ENCODE results near the gene MEIOC. TPM values are rescaled to one million over a fixed set of nuclear protein-coding genes. Genes with fewer than 3 reads are reported as not detected.
"Not testable (repeated sequence)": the region's sequence is repeated elsewhere in the genome, so short reads cannot be mapped to it uniquely, and the experiment has no call there.

Gene MEIOC
- total RNA-seq, 1 experiment from 2014 or later, result 3.0 TPM

- H2BK5ac ChIP-seq (ENCODE audit: insufficient read length, low read length), result no peak overlapping the region
- H3T11ph ChIP-seq (ENCODE audit: low read length), result no peak overlapping the region
- no peak for DNase-seq
- H2BK120ac ChIP-seq (ENCODE audit: low read depth, low read length, poor library complexity, severe bottlenecking), result no peak overlapping the region
- no peak overlapping the region for H3K56ac ChIP-seq (ENCODE audit: insufficient read length, low read depth, low read length)
- peaks cover 5 to 9% of the 10 kb centered on the region in 2 experiments for H3K4me1 Mint-ChIP-seq
- H3K79me1 ChIP-seq (ENCODE audit: insufficient read depth, low read depth, low read length, poor library complexity, severe bottlenecking), result no peaks in the 10 kb centered on the region
- H4K91ac ChIP-seq (ENCODE audit: insufficient read length, low read depth, low read length), result no peak overlapping the region
- H3K14ac ChIP-seq (ENCODE audit: insufficient read depth, low read length), result no peak overlapping the region
- TF ChIP-seq CTCF (conservative IDR thresholded peaks at IDR 0.05), result no peak
- no peak overlapping the region for H4K8ac ChIP-seq (replicated peaks; ENCODE audit: insufficient read length, low read depth, low read length)
- H2AFZ ChIP-seq (ENCODE audit: low read length), result no peak overlapping the region
- no peak overlapping the region for H3K4me3 Mint-ChIP-seq
- no peaks in the 10 kb centered on the region for H3K4me1 ChIP-seq (ENCODE audit: insufficient read depth, low read length)
- no peak overlapping the region for H3K4me2 ChIP-seq (ENCODE audit: insufficient read depth, insufficient read length, low read length)
- no peaks in the 10 kb centered on the region for H3K9me3 Mint-ChIP-seq
- no peak overlapping the region for H2AK5ac ChIP-seq (ENCODE audit: insufficient read length, low read length)
- H3K27ac Mint-ChIP-seq, result peak overlapping the region in 2 of 3 experiments; percentile 62 to 83; a peak in 1 of 7 replicates
- H3K79me2 ChIP-seq (ENCODE audit: insufficient read depth, low read length), result no peaks in the 10 kb centered on the region
- no CpG with 5 or more reads among the region's 8 CpGs for WGBS (ENCODE audit: extremely low coverage, insufficient read length, low lambda C conversion rate)
- H4K5ac ChIP-seq (ENCODE audit: insufficient read length, low read depth, low read length), result no peak overlapping the region
- H3K9me3 ChIP-seq (ENCODE audit: control insufficient read depth, low read depth, low read length), result no peaks in the 10 kb centered on the region
- H3K27me3 Mint-ChIP-seq (ENCODE audit: low read depth), result peaks cover 2% of the 10 kb centered on the region
- no peak overlapping the region for H2BK12ac ChIP-seq (ENCODE audit: insufficient read length, low read depth, low read length)
- no peak overlapping the region for H3K23ac ChIP-seq (ENCODE audit: insufficient read length, low read depth, low read length)
- H3K9ac ChIP-seq (ENCODE audit: extremely low read depth, insufficient read length, low read length), result no peak overlapping the region
- no peak overlapping the region for H3K4ac ChIP-seq (ENCODE audit: low read depth, low read length)
- H3K18ac ChIP-seq (ENCODE audit: insufficient read length, low read depth, low read length), result no peak overlapping the region
- H4K20me1 ChIP-seq (ENCODE audit: control insufficient read depth, insufficient read depth, insufficient read length), result no peaks in the 10 kb centered on the region
- no peaks in the 10 kb centered on the region for H3K23me2 ChIP-seq (ENCODE audit: insufficient read length, low read depth, low read length, poor library complexity, severe bottlenecking)
- no peaks in the 10 kb centered on the region for H3K27me3 ChIP-seq (ENCODE audit: insufficient read depth, low read length)
- H3K36me3 Mint-ChIP-seq (ENCODE audit: insufficient read depth in 1 of 3, low read depth in 3 of 3), result no peaks in the 10 kb centered on the region
- no peak overlapping the region for H3K27ac ChIP-seq (ENCODE audit: insufficient read length, low read depth, low read length)
- H2BK20ac ChIP-seq (ENCODE audit: low read depth, low read length, poor library complexity, severe bottlenecking), result no peak overlapping the region
- no peak overlapping the region for H2BK15ac ChIP-seq (ENCODE audit: low read depth, low read length)
Observed at GRCh38 chr17:44633998-44634397, 22.3 kb upstream of the MEIOC start.

- H3K4ac ChIP-seq (ENCODE audit: low read depth, low read length); H3K4me2 ChIP-seq (ENCODE audit: insufficient read depth, insufficient read length, low read length); H3K23me2 ChIP-seq (ENCODE audit: insufficient read length, low read depth, low read length, poor library complexity, severe bottlenecking); H3K79me2 ChIP-seq (ENCODE audit: insufficient read depth, low read length); H2BK20ac ChIP-seq (ENCODE audit: low read depth, low read length, poor library complexity, severe bottlenecking); H3K56ac ChIP-seq (ENCODE audit: insufficient read length, low read depth, low read length); H3K4me1 Mint-ChIP-seq; DNase-seq; H3K27ac ChIP-seq (ENCODE audit: insufficient read length, low read depth, low read length); H4K20me1 ChIP-seq (ENCODE audit: control insufficient read depth, insufficient read depth, insufficient read length); H3T11ph ChIP-seq (ENCODE audit: low read length); H2BK120ac ChIP-seq (ENCODE audit: low read depth, low read length, poor library complexity, severe bottlenecking); H2BK12ac ChIP-seq (ENCODE audit: insufficient read length, low read depth, low read length); H3K9ac ChIP-seq (ENCODE audit: extremely low read depth, insufficient read length, low read length); H3K23ac ChIP-seq (ENCODE audit: insufficient read length, low read depth, low read length); H3K4me3 Mint-ChIP-seq; H3K27me3 Mint-ChIP-seq (ENCODE audit: low read depth); H2AFZ ChIP-seq (ENCODE audit: low read length); H3K9me3 Mint-ChIP-seq; H3K4me1 ChIP-seq (ENCODE audit: insufficient read depth, low read length); H2BK5ac ChIP-seq (ENCODE audit: insufficient read length, low read length); H2BK15ac ChIP-seq (ENCODE audit: low read depth, low read length); H3K18ac ChIP-seq (ENCODE audit: insufficient read length, low read depth, low read length); H2AK5ac ChIP-seq (ENCODE audit: insufficient read length, low read length); H4K91ac ChIP-seq (ENCODE audit: insufficient read length, low read depth, low read length); H3K14ac ChIP-seq (ENCODE audit: insufficient read depth, low read length); H3K27me3 ChIP-seq (ENCODE audit: insufficient read depth, low read length); H3K36me3 Mint-ChIP-seq (ENCODE audit: insufficient read depth in 1 of 3, low read depth in 3 of 3); H4K5ac ChIP-seq (ENCODE audit: insufficient read length, low read depth, low read length); H3K79me1 ChIP-seq (ENCODE audit: insufficient read depth, low read depth, low read length, poor library complexity, severe bottlenecking); H3K9me3 ChIP-seq (ENCODE audit: control insufficient read depth, low read depth, low read length); H4K8ac ChIP-seq (replicated peaks; ENCODE audit: insufficient read length, low read depth, low read length): not testable (repeated sequence)
- WGBS (ENCODE audit: extremely low coverage, insufficient read length, low lambda C conversion rate), result no CpG with 5 or more reads among the region's 4 CpGs
- H3K27ac Mint-ChIP-seq, result peak overlapping the region in 1 of 3 experiments; percentile 83; a peak in 1 of 7 replicates
Observed at GRCh38 chr17:44634401-44634800, 21.9 kb upstream of the MEIOC start.

All from H9 (cell line).